PC-3 (cell line): ENCODE measurements around the gene GABBR2. TPM values are rescaled to one million over a fixed set of nuclear protein-coding genes. Genes with fewer than 3 reads are reported as not detected.

Source experiments
- ATAC-seq: fragments of 200-7000 bp; cut with Tn5 transposase; 2 replicates; pipeline ENCODE4 v1.9.1; 2020; ENCODE audit warnings: mild to moderate bottlenecking, moderate library complexity
- BruUV-seq: library from RNA; stranded (reverse); fragments of 400-500 nt; replicated peaks from 2 replicates; lab custom pipeline; 2021; lab: Mats Ljungman, UMichigan
- CTCF ChIA-PET: fragments of 300-600 bp; sonication (Branson Sonifier 250); formaldehyde crosslinking; loops from one replicate; lab custom pipeline; 2022; ENCODE audit warnings: antibody characterized with exemption; lab: Charles Lee
- POLR2A ChIA-PET: fragments of 300-600 bp; sonication (Branson Sonifier 250); formaldehyde crosslinking; loops from one replicate; lab custom pipeline; 2022; ENCODE audit warnings: antibody characterized with exemption; ENCODE audit not compliant: unreplicated experiment; lab: Charles Lee
- DNase-seq: peaks from one replicate; pipeline ENCODE4 v3.0.0-alpha.2; 2015
- H2AFZ ChIP-seq: fragments of 300-600 bp; sonication (generic); 2 replicates; pipeline ENCODE4 v1.6.0; 2016; ENCODE audit warnings: antibody characterized with exemption, low read length
- H3F3A ChIP-seq: fragments of 300-600 bp; sonication (generic); one replicate; pipeline ENCODE4 v1.6.0; 2017; ENCODE audit warnings: antibody characterized with exemption, low read length, control low read depth, mild to moderate bottlenecking; ENCODE audit not compliant: unreplicated experiment
- H3K27ac ChIP-seq: fragments of 300-600 bp; sonication (generic); 2 replicates; pipeline ENCODE4 v1.5.1; 2016; ENCODE audit warnings: mild to moderate bottlenecking, low read length
- H3K27me3 ChIP-seq: fragments of 300-600 bp; sonication (generic); 2 replicates; pipeline ENCODE4 v1.6.1; 2016; ENCODE audit warnings: low read length, mixed read lengths
- H3K36me3 ChIP-seq: fragments of 300-600 bp; sonication (generic); 2 replicates; pipeline ENCODE4 v1.6.1; 2016; ENCODE audit warnings: low read depth, mixed run types, low read length, mixed read lengths
- H3K4me1 ChIP-seq: fragments of 300-600 bp; sonication (generic); 2 replicates; pipeline ENCODE4 v1.5.1; 2016; ENCODE audit warnings: low read length; ENCODE audit not compliant: insufficient read depth
- H3K4me2 ChIP-seq: fragments of 300-600 bp; sonication (generic); 2 replicates; pipeline ENCODE4 v1.6.0; 2016; ENCODE audit warnings: low read length
- H3K4me3 ChIP-seq: fragments of 300-600 bp; sonication (generic); 2 replicates; pipeline ENCODE4 v1.5.1; 2016; ENCODE audit warnings: mild to moderate bottlenecking, low read length, mixed read lengths
- H3K79me2 ChIP-seq: fragments of 300-600 bp; sonication (generic); 2 replicates; pipeline ENCODE4 v1.6.1; 2017; ENCODE audit warnings: low read length, mixed read lengths
- H3K9ac ChIP-seq: fragments of 300-600 bp; sonication (generic); 2 replicates; pipeline ENCODE4 v1.6.0; 2016; ENCODE audit warnings: mild to moderate bottlenecking, low read length
- H3K9me2 ChIP-seq: fragments of 300-600 bp; sonication (generic); replicated peaks from 2 replicates; pipeline ENCODE4 v1.6.1; 2016; ENCODE audit warnings: mixed run types, low read length, mixed read lengths
- H3K9me3 ChIP-seq: fragments of 300-600 bp; sonication (generic); 2 replicates; pipeline ENCODE4 v1.6.1; 2016; ENCODE audit warnings: low read length, mixed read lengths
- H4K20me1 ChIP-seq: fragments of 300-600 bp; sonication (generic); 2 replicates; pipeline ENCODE4 v1.6.1; 2016; ENCODE audit warnings: low read length, mixed read lengths
- CTCF ChIP-seq: fragments of 300-600 bp; sonication (generic); conservative IDR thresholded peaks from 2 replicates; pipeline ENCODE4 v1.5.1; 2017; ENCODE audit warnings: antibody characterized with exemption, low read depth, mild to moderate bottlenecking, low read length
- EZH2 ChIP-seq: fragments of 300-600 bp; sonication (generic); IDR thresholded peaks from one replicate; pipeline ENCODE4 v1.6.1; 2017; ENCODE audit warnings: antibody characterized with exemption, mild to moderate bottlenecking, low read length; ENCODE audit not compliant: unreplicated experiment
- EZH2phosphoT487 ChIP-seq: fragments of 300-600 bp; sonication (generic); IDR thresholded peaks from 2 replicates; pipeline ENCODE4 v1.6.1; 2018; ENCODE audit warnings: mild to moderate bottlenecking, antibody characterized with exemption, low read length, borderline replicate concordance
- intact Hi-C: fragments of 100-400 bp; cut with micrococcal nuclease; formaldehyde crosslinking; loops from 2 replicates; pipeline ENCODE4 v1.9.0; 2023
- total RNA-seq: library from RNA; depleted of rRNA; stranded (reverse); fragments of >200 nt; gene quantifications from 2 replicates; pipeline ENCODE4 v1.2.3, GENCODE V29; 2014

GABBR2 gene
- total RNA-seq, 1 experiment from 2014 or later = 0.44 TPM

GRCh38 chr9:98347642-98348041 lies 361.1 kb downstream of the GABBR2 start:
- no peak for TF ChIP-seq CTCF
- no peak for TF ChIP-seq EZH2phosphoT487
- no peak for TF ChIP-seq EZH2
- POLR2A ChIA-PET = no interaction called here
- CTCF ChIA-PET = no interaction called here
- peaks cover 4% of the 10 kb centered on the region; the same call in 1 of the 2 replicates for H3K27me3 ChIP-seq
- no peaks in the 10 kb centered on the region for H3K79me2 ChIP-seq
- no peaks in the 10 kb centered on the region for H4K20me1 ChIP-seq
- H3K4me2 ChIP-seq = no peak overlapping the region
- H2AFZ ChIP-seq = no peak overlapping the region
- no peaks in the 10 kb centered on the region for H3K4me1 ChIP-seq
- intact Hi-C loops = no loop called here
- no peak overlapping the region for H3K9ac ChIP-seq
- H3K9me3 ChIP-seq = no peaks in the 10 kb centered on the region
- no peak overlapping the region for H3K27ac ChIP-seq
- no peaks in the 10 kb centered on the region for H3K9me2 ChIP-seq
- H3F3A ChIP-seq = no peaks in the 10 kb centered on the region
- no peak for DNase-seq
- no peaks in the 10 kb centered on the region for H3K36me3 ChIP-seq
- no peak overlapping the region for H3K4me3 ChIP-seq
- no peak for ATAC-seq
- no TSS peak for BruUV-seq

DNA sequence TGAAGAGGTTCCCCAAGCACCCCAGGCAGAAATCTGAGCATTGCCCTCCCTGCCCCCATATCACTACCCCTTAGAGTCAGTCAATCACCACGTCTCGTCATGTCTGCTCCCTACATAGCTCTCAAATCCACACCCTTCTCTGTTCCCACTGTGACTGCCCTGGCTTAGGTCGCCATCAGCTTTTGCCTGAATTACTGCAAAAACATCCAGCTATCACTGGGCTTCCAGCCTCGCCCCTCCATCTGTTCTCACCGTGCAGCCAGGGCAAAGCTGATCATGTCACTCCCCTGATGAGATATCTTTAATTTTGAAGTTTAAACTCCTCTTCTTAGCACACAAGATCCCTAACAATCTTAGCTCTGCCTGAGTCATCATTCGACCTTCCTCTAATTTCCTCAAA lies 363.7 kb downstream of the GABBR2 start:
- ChIA-PET CTCF (no interaction called here), POLR2A (no interaction called here)
- Histone ChIP-seq H3K27me3 (peaks cover 4% of the 10 kb centered on the region; the same call in 1 of the 2 replicates), H3K9me3 (no peaks in the 10 kb centered on the region), H3K9ac (no peak overlapping the region), H2AFZ (no peak overlapping the region), H3K4me2 (no peak overlapping the region), H3K9me2 (no peaks in the 10 kb centered on the region), H3K36me3 (no peaks in the 10 kb centered on the region), H3K4me1 (no peaks in the 10 kb centered on the region), H4K20me1 (no peaks in the 10 kb centered on the region), H3F3A (no peaks in the 10 kb centered on the region), H3K79me2 (no peaks in the 10 kb centered on the region), H3K4me3 (no peak overlapping the region), H3K27ac (no peak overlapping the region)
- intact Hi-C loops = no loop called here
- BruUV-seq = no TSS peak
- no peak for TF ChIP-seq EZH2phosphoT487
- TF ChIP-seq CTCF = no peak
- no peak for TF ChIP-seq EZH2
- no peak for DNase-seq
- ATAC-seq = no peak

DNA sequence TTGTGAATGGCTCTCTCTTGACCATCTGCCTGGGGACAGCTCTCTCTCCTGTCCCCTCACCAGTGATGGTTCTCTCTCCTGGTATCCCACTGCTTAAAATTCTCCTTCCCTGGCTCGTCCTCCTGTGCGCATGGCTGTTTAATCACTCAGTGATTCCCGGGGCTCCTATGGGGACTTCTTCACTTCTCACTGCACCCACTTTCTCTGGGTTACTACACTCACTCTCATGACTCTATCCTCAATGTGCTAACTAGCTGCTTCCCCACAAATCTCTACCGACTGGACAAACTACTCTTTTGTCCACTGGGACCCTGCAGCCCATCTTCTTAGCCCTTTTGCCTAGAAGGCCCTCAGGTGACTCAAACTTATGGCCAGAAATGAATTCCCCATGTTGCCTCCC lies 364.2 kb downstream of the GABBR2 start:
- Histone ChIP-seq H3F3A (no peaks in the 10 kb centered on the region), H3K9me2 (no peaks in the 10 kb centered on the region), H3K9me3 (no peaks in the 10 kb centered on the region), H2AFZ (no peak overlapping the region), H3K79me2 (no peaks in the 10 kb centered on the region), H3K27ac (no peak overlapping the region), H4K20me1 (no peaks in the 10 kb centered on the region), H3K4me2 (no peak overlapping the region), H3K4me1 (no peaks in the 10 kb centered on the region), H3K9ac (no peak overlapping the region), H3K27me3 (peaks cover 4% of the 10 kb centered on the region; the same call in 1 of the 2 replicates), H3K4me3 (no peak overlapping the region), H3K36me3 (no peaks in the 10 kb centered on the region)
- ChIA-PET CTCF (no interaction called here), POLR2A (no interaction called here)
- no peak for TF ChIP-seq EZH2phosphoT487
- TF ChIP-seq EZH2 = no peak
- TF ChIP-seq CTCF = no peak
- DNase-seq (no peak), ATAC-seq (no peak)
- intact Hi-C loops = no loop called here
- no TSS peak for BruUV-seq
